Measurements from ENCODE around the gene ZNF470.

The ZNF470 gene

DNA sequence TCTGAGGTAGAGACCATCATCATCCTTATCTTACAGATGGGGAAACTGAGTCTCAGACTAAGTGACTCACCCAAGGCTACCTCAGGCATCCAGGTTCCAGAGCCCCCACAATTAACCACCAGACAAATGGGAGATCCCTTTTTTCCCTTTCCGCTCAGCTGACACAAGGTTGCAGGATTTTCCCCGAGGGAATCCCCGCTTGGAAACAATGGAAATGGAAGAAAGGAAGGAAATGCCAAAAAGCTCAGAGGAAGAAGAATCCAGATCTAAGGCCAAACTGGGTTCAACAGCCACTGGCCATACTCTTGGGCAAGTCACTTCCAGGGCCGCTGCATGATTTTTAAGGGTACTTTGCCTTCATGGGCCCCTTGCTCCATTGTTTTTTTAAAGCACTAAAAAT, 29.4 kb downstream of the ZNF470 start:
- no peak overlapping the region for H3K4me2 ChIP-seq
- TF ChIP-seq, protein P1, sequence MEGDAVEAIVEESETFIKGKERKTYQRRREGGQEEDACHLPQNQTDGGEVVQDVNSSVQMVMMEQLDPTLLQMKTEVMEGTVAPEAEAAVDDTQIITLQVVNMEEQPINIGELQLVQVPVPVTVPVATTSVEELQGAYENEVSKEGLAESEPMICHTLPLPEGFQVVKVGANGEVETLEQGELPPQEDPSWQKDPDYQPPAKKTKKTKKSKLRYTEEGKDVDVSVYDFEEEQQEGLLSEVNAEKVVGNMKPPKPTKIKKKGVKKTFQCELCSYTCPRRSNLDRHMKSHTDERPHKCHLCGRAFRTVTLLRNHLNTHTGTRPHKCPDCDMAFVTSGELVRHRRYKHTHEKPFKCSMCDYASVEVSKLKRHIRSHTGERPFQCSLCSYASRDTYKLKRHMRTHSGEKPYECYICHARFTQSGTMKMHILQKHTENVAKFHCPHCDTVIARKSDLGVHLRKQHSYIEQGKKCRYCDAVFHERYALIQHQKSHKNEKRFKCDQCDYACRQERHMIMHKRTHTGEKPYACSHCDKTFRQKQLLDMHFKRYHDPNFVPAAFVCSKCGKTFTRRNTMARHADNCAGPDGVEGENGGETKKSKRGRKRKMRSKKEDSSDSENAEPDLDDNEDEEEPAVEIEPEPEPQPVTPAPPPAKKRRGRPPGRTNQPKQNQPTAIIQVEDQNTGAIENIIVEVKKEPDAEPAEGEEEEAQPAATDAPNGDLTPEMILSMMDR (conservative IDR thresholded peaks at IDR 0.05; ENCODE audit: low read depth, low read length), result no peak
- no peaks in the 10 kb centered on the region; the same call in 1 of the 2 replicates for H3K36me3 ChIP-seq (ENCODE audit: insufficient read depth)

GRCh38 chr19:56597696-56598095, 30.4 kb downstream of the ZNF470 start:
- Histone ChIP-seq H3K79me2 (ENCODE audit: insufficient read depth, low read depth) (peaks cover 5% of the 10 kb centered on the region; the same call in 1 of the 2 replicates), H3K27ac (no peak overlapping the region)

More for the DNA sequence above, 29.4 kb downstream of the ZNF470 start:
- Histone ChIP-seq H2AFZ (ENCODE audit: low read depth) (no peak overlapping the region), H3K79me2 (ENCODE audit: insufficient read depth, low read depth) (peaks cover 5% of the 10 kb centered on the region; the same call in 1 of the 2 replicates), H3K9ac (no peak overlapping the region), H4K20me1 (ENCODE audit: insufficient read depth) (no peaks in the 10 kb centered on the region), H3K4me1 (ENCODE audit: low read depth, poor library complexity, severe bottlenecking) (no peaks in the 10 kb centered on the region), H3K4me3 (IDR thresholded peaks at IDR 0.05; ENCODE audit: insufficient read depth, low read depth, low read length) (no peak overlapping the region), H3K27me3 (ENCODE audit: insufficient read depth, low read depth) (no peaks in the 10 kb centered on the region), H3K27ac (no peak overlapping the region)

GRCh38 chr19:56601375-56601774, 34.1 kb downstream of the ZNF470 start:
- Histone ChIP-seq H3K27ac (no peak overlapping the region), H3K79me2 (ENCODE audit: insufficient read depth, low read depth) (peaks cover 2% of the 10 kb centered on the region; the same call in 1 of the 2 replicates), H2AFZ (ENCODE audit: low read depth) (no peak overlapping the region), H3K4me2 (no peak overlapping the region), H4K20me1 (ENCODE audit: insufficient read depth) (no peaks in the 10 kb centered on the region), H3K4me3 (IDR thresholded peaks at IDR 0.05; ENCODE audit: insufficient read depth, low read depth, low read length) (no peak overlapping the region), H3K36me3 (ENCODE audit: insufficient read depth) (no peaks in the 10 kb centered on the region; the same call in 1 of the 2 replicates), H3K27me3 (ENCODE audit: insufficient read depth, low read depth) (no peaks in the 10 kb centered on the region), H3K4me1 (ENCODE audit: low read depth, poor library complexity, severe bottlenecking) (no peaks in the 10 kb centered on the region), H3K9ac (no peak overlapping the region)
- TF ChIP-seq, protein P1 (conservative IDR thresholded peaks at IDR 0.05; ENCODE audit: low read depth, low read length), result no peak

More at GRCh38 chr19:56597696-56598095, 30.4 kb downstream of the ZNF470 start:
- H3K4me3 ChIP-seq (IDR thresholded peaks at IDR 0.05; ENCODE audit: insufficient read depth, low read depth, low read length), result no peak overlapping the region
- no peak overlapping the region for H3K4me2 ChIP-seq
- H3K9ac ChIP-seq, result no peak overlapping the region
- TF ChIP-seq, protein P1 (conservative IDR thresholded peaks at IDR 0.05; ENCODE audit: low read depth, low read length), result no peak
- no peaks in the 10 kb centered on the region for H3K27me3 ChIP-seq (ENCODE audit: insufficient read depth, low read depth)
- no peaks in the 10 kb centered on the region; the same call in 1 of the 2 replicates for H3K36me3 ChIP-seq (ENCODE audit: insufficient read depth)
- no peak overlapping the region for H2AFZ ChIP-seq (ENCODE audit: low read depth)
- no peaks in the 10 kb centered on the region for H4K20me1 ChIP-seq (ENCODE audit: insufficient read depth)
- H3K4me1 ChIP-seq (ENCODE audit: low read depth, poor library complexity, severe bottlenecking), result no peaks in the 10 kb centered on the region

GRCh38 chr19:56603829-56604228, 36.6 kb downstream of the ZNF470 start:
- TF ChIP-seq, protein P1 (conservative IDR thresholded peaks at IDR 0.05; ENCODE audit: low read depth, low read length), result no peak
- Histone ChIP-seq H3K27ac (no peak overlapping the region), H3K4me1 (ENCODE audit: low read depth, poor library complexity, severe bottlenecking) (no peaks in the 10 kb centered on the region), H4K20me1 (ENCODE audit: insufficient read depth) (no peaks in the 10 kb centered on the region), H3K4me3 (IDR thresholded peaks at IDR 0.05; ENCODE audit: insufficient read depth, low read depth, low read length) (no peak overlapping the region), H3K36me3 (ENCODE audit: insufficient read depth) (no peaks in the 10 kb centered on the region; the same call in 1 of the 2 replicates), H3K27me3 (ENCODE audit: insufficient read depth, low read depth) (no peaks in the 10 kb centered on the region), H2AFZ (ENCODE audit: low read depth) (no peak overlapping the region), H3K9ac (no peak overlapping the region), H3K4me2 (no peak overlapping the region), H3K79me2 (ENCODE audit: insufficient read depth, low read depth) (no peaks in the 10 kb centered on the region; the same call in 1 of the 2 replicates)
